Measurements from ENCODE around the gene MED31.
"Not testable (repeated sequence)": the region's sequence is repeated elsewhere in the genome, so short reads cannot be mapped to it uniquely, and the experiment has no call there.

MED31 gene

GRCh38 chr17:6611231-6611630 lies 40.2 kb downstream of the MED31 start:
- DNase-seq: no peak

DNA sequence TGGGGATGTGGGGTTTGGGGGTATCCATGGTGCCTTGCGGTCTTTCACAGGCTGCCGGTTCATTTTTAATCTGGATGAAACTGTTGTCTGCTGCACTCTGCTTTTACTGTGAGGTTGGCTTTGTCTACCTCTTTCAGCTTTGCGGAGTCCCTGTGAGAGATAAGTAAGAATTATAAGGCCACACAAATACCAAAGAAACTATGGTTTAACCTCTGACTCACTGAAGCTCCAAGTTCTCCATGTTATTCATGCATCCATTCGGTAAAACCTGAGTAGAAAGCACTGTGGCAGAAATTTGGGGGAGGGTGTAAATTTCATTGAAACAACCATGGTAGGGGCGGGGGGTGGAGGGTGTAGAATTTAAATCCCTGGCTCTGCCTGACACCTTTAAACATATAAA lies 41.4 kb downstream of the MED31 start:
- no peak for DNase-seq

- no peak for DNase-seq
Measured at GRCh38 chr17:6608321-6608720, 43.1 kb downstream of the MED31 start.

DNA sequence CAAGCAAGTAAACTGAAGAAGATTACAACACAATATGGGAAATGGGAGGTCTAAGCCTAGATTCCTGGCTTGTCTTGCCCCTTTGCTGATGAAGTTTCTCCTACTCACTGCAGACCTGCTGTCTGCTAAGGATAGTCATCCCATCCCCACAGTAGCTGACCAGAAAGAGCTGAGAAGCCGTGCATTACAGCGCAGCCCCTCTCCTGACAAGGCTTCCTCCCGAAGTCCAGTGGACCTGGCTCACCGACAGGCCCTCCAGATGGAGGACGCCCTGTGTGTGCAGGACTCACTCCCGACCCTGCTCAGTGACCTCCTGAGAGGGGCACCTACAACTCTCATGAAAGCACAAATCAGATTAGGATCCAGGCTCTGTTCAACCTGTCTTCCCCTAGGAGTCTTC lies 46.3 kb downstream of the MED31 start:
- no peak for DNase-seq

- DNase-seq: no peak
Measured at GRCh38 chr17:6603744-6604325, 47.6 kb downstream of the MED31 start.

DNA sequence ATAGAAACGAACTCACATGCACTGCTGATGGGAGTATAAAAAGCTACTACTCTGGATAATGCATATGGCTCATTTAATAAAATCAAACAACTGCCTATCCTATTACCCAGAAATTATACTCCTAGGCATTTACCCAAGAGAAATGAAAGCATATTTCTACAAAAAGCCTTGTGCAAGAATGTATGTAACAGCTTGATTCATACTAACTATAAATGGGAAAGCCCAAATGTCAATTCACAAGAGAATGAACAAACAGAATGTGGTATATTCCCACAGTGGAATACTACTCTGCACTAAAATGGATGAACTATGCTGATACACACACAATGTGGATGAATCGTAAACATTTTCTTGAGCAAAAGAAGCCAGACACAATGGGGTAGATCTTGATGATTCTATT lies 49.3 kb downstream of the MED31 start:
- DNase-seq: no peak

- DNase-seq: peak; percentile 76 to 89
Measured at GRCh38 chr17:6599364-6599763, 52.0 kb downstream of the MED31 start.

DNA sequence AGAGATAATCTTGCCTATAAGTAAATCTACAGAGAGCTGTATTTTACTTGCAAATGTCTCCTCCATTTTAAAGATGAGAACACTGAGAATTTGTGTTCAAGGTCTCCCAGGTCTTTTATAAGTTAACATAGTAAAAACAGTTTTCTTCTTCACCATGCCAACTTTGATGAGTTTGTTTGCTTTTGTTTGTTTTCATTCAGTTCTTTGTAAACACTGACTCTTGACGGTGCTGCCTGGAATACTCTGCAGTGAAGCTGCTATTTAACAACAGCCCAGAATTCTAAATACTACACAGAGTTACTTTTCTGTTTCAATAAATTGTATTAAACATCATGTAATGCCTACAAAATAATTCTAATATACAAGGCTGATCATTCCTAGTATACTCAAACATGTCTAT lies 53.7 kb downstream of the MED31 start:
- no peak for DNase-seq

- no peak for DNase-seq
Measured at GRCh38 chr17:6596941-6597340, 54.5 kb downstream of the MED31 start.

GRCh38 chr17:6596511-6596910 lies 54.9 kb downstream of the MED31 start:
- no peak for DNase-seq

GRCh38 chr17:6596081-6596480 lies 55.3 kb downstream of the MED31 start:
- DNase-seq: no peak

DNA sequence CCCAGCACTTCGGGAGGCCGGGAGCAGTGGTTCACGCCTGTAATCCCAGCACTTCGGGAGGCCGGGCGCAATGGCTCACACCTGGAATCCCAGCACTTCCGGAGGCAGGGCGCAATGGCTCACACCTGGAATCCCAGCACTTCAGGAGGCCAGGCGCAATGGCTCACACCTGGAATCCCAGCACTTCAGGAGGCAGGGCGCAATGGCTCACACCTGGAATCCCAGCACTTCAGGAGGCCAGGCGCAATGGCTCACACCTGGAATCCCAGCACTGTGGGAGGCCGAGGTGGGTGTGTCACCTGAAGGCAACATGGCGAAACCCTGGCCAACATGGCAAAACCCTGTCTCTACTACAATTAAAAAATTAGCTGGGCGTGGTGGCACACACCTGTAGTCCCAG lies 58.0 kb downstream of the MED31 start:
- not testable (repeated sequence) for DNase-seq

Data from inflammatory macrophage (primary cell).